Stimulated activated CD4-positive, alpha-beta T cell treated with anti-CD3 and anti-CD28 coated beads, Interleukin-2, amount 100 ng/mL, for 4 hours (primary cell): ENCODE results near the gene SCAI.
A peak's percentile ranks its signal among the peaks of the same experiment; 100 is the strongest.
"Not testable (repeated sequence)": the region's sequence is repeated elsewhere in the genome, so short reads cannot be mapped to it uniquely, and the experiment has no call there.

Experiments used
- DNase-seq: peaks from one replicate; pipeline ENCODE4 v3.0.0-alpha.2; 2020; ENCODE audit warnings: low read depth

Gene SCAI

DNA sequence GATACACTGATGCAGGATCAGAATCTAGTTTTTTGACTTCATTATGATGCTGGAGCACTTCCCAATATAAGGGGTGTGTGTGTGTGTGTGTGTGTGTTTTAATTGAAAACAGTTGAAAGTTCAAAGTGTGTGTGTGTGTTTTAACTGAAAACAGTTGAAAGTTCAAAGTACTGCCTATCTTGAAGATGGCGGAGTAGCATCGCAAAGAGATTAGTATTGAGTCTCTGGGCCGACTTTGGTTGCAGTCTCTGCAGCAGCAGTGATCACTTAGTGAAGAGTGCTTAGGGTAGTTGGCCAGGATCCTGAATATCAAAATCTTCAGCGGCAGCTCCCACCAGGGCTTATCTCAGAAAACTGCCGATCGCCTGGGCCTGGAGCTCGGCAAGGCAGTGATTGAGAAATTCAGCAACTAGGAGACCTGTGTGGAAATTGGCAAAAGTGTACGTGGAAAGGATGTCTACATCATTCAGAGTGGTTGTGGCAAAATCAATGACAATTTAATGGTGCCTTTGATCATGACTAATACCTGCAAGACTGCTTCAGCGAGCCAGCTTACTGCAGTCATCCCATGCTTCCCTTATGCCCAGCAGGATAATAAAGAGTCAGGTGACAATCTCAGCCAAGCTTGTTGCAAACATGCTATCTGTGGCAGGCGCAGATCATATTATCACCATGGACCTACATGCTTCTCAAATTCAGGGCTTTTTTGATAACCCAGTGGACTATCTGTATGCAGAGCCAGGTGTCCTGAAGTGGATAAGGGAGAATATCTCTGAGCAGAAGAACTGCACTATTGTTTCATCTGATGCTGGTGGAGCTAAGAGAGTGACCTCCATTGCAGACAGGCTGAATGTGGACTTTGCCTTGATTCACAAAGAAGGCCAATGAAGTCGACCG lies 7.3 kb upstream of the SCAI start:
- DNase-seq, result no peak

GRCh38 chr9:125147401-125147951 lies 4.1 kb upstream of the SCAI start:
- DNase-seq, result no peak

DNA sequence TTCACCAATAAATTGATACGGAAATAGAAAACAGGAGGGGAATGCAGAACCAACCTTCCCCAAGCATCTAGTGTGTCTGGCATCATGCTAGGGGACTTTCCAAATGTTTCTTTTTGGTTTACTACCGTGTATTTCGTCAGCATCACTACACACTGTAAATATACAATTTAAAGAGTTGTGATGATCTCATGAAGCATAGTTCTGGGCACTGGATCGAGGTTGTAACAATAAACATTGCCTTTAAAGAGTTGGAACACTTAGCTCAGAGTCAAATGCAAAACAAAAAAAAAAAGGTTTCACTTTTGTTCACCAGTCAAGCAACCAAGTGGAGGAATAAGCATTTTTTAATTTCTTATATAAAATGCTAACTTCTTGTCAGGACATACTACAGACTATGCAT lies 2.9 kb upstream of the SCAI start:
- DNase-seq, result no peak

DNA sequence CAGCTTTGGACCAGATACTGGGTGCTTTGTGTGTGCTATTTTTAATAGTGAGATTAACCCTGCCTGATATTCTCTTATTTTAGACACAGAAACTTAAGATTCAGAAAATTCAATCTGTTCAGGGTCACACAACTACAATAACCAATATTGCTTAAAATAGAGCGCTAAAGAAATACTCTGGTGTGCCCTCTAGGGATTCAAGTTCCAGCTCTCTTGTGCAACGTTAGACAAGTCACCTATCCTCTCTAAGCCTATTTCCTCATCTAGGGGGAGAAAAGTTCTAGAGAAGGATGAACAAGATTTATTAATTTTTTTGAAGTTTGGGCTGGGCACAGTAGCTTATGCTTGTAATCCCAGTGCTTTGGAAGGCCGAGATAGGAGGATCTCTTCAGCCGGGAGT lies 2.1 kb upstream of the SCAI start:
- DNase-seq, result no peak

DNA sequence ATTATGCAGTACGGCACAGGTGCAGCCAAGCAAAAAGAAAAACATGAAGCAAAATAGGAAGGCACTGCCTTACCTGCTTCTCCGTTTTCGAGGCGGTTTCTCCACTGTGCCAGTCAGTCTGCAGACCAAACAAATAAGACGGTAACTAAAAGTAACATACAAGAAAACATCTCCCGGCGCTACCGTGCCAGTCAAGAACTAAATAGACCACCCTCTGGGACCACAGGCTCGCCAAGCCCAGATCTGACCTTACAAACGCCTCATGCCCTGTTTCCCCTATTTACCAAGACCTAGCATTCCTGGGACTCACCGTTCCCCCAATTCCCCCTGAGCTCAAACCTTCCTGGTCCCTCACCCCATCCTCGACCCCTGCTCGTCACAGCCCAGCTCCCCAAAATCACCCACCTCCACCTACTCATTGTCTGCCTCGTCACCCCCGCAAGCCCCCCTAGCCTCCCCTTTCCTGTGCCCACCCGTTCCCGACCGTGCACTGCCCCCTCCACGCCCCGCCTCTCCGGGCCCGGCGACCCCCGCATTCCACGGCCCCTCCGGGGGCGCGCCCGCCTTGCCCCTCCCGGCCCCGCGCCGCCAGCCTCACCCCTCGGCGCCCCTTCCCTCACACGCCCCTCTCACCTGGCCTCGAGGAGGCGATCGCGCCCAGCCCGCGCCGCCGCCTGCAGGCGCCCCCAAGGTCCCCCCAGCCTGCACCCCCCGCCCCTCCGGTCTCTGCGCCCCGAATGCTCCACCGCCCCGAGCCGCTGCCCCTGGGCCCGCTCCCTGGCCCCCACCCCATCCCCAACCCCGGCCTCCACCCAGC lies 560 bp downstream of the SCAI start:
- DNase-seq, result no peak

GRCh38 chr9:125141751-125142150 lies 1.6 kb downstream of the SCAI start:
- DNase-seq, result no peak

- DNase-seq, result no peak
Observed at GRCh38 chr9:125141251-125141650, 2.1 kb downstream of the SCAI start.

- DNase-seq, result no peak
Observed at GRCh38 chr9:125140576-125140975, 2.8 kb downstream of the SCAI start.

DNA sequence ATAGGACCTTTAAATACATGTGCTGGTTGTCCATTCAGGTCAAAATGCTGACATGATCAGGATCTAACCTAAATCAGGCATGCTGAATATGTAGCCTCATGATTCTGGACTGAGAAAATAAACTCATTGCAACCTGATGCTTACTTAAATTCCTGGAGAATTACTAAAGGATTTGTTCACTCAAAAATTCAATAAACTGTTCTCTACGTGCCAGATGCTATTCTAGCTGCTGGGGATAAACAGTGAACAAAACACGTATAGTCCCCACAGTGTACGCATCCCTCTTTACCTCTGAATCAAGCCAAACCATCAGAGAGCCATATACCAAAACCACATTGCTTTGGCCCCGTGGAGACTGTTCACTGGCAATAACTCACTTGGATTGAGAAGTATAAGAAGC lies 6.1 kb downstream of the SCAI start:
- DNase-seq, result no peak

GRCh38 chr9:125134976-125135375 lies 8.4 kb downstream of the SCAI start:
- DNase-seq, result no peak

- DNase-seq, result no peak
Observed at GRCh38 chr9:125133403-125134329, 9.7 kb downstream of the SCAI start.

DNA sequence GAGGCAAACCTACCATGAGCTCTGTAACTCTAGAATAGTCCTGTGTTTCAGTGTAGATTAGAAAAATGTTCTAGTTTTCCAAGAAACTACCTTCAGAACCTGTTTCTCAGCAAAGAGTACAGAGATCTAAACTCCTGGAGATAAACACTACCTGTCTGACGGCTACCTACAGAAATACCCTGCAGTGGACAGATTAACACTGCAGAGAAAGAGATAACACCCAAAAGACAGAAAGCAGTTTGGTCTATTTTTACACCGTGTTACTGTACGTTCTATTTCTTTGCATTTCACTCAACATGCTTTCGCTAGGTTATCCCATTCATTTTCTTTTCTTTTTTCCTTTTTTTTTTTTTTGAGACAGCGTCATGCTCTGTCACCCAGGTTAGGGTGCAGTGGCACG lies 11.6 kb downstream of the SCAI start:
- no peak for DNase-seq

- DNase-seq, result peak; percentile 49
Observed at GRCh38 chr9:125126019-125126746, 17.1 kb downstream of the SCAI start.

DNA sequence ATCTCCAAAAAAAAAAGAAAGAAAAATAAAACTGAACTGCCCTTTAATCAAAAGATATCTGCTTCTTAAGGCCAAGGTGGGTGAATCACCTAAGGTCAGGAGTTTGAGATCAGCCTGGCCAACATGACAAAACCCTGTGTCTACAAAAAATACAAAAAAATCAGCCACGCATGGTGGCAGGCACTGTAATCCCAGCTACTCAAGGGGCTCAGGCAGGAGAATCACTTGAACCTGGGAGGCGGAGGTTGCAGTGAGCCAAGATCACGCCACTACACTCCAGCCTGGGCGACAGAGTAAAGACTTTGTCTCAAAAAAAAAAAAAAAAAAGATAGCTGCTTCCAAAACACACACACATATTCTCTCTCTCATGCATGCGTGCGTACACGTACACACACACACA lies 17.8 kb downstream of the SCAI start:
- no peak for DNase-seq

DNA sequence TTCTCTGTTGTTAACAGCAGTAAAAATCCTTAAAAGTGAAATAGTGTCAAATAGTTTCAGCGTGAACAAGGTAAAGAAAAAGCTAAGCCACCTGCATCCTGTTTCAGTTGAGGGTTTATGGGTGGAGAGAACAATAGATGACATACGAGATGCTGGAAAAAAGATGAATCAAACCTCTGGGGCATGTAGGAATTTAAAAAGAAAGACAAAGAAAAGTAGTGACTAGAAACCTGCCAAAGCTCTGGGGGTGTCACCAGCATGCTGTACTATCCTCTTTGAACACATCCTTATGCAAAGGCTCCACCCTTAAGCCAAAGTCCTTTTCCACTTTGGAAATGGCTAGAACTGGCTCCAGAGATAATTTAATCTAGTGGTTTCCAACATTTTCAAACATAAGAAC lies 22.2 kb downstream of the SCAI start:
- no peak for DNase-seq

- no peak for DNase-seq
Observed at GRCh38 chr9:125119643-125120286, 23.6 kb downstream of the SCAI start.

- not testable (repeated sequence) for DNase-seq
Observed at GRCh38 chr9:125118696-125119095, 24.6 kb downstream of the SCAI start.

DNA sequence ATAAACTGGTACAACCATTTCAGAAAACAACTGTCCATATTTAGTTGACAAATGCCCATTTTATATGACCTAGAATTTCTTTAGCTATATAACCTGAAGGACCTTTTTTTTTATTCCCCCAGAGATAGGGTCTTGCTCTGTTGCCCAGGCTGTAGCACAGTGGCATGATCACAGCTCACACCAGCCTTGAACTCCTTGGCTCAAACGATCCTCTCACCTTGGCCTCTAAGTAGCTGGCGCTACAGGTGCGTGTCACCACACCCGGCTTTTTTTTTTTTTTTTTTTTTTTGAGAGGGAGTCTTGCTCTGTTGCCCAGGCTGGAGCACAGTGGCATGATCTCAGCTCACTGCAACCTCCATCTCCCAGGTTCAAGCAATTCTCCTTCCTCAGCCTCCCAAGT lies 28.8 kb downstream of the SCAI start:
- DNase-seq, result not testable (repeated sequence)

GRCh38 chr9:125110464-125110863 lies 32.9 kb downstream of the SCAI start:
- no peak for DNase-seq

GRCh38 chr9:125108541-125108940 lies 34.8 kb downstream of the SCAI start:
- DNase-seq, result not testable (repeated sequence)
